ENCODE measurements around the gene SLCO1B3.

Gene SLCO1B3

GRCh38 chr12:20885552-20885951 lies 75.0 kb downstream of the SLCO1B3 start:
- no peak for DNase-seq

- DNase-seq: no peak
Measured at GRCh38 chr12:20917269-20917668, 106.8 kb downstream of the SLCO1B3 start.

- no peak for DNase-seq
Measured at GRCh38 chr12:20917819-20918218, 107.3 kb downstream of the SLCO1B3 start.

- DNase-seq: no peak
Measured at GRCh38 chr12:20931894-20932293, 121.4 kb downstream of the SLCO1B3 start.

DNA sequence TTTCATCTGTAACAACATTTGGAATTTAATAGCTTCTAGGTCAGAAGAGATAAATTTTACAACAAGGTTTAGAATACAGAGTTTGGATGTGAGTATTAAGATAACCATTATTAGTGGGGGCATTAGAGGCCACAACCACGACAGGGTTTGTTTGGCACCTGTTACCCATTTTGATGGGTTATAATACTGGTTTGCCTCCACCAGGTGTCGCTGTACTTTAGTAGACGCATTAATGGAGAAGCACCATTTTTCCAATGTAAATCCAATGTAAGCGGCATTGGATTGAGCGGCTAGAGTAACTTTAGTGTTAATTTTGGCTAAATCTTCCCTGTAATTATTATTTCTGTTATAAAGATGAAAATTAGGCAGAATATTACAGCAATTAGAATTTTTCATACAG lies 136.2 kb downstream of the SLCO1B3 start:
- DNase-seq: no peak

GRCh38 chr12:20950248-20950647 lies 139.7 kb downstream of the SLCO1B3 start:
- no peak for DNase-seq

- no peak for DNase-seq
Measured at GRCh38 chr12:20963303-20963702, 152.8 kb downstream of the SLCO1B3 start.

DNA sequence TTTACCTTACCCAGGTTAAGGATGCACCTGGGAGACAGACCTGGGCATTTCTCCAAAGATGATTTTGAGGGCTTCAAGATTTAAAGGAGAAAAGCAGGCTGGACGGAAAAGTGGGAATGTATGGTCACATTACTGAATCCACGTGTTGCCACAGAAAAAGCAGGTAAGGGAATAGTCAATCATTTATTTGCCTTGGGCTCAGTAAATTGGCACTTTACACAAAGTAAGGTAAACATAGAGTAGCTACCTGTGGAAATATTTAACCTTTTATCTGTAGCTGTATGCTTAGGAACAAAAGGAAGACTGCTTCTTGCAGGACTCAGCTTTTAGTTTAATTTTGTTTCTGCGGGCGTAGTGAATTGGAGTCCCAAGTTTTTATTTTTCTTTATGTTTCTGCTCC lies 153.3 kb downstream of the SLCO1B3 start:
- DNase-seq: no peak
